Breast epithelium (tissue), 4 donors: ENCODE results near the gene RERE. TPM values are rescaled to one million over a fixed set of nuclear protein-coding genes. Genes with fewer than 3 reads are reported as not detected.

ENCODE experiments used
- DNase-seq, 2 donors: peaks; one replicate each; pipeline ENCODE4 v3.0.0-alpha.2; 2019; ENCODE audit warnings: low spot score in 2 of 2
- H3K27ac ChIP-seq, 2 donors: fragments of 200-600 bp; sonication (generic) in 1 of 2; one replicate each; pipeline ENCODE4 v1.5.1; 2016 to 2019; ENCODE audit warnings: mild to moderate bottlenecking in 1 of 2
- H3K27me3 ChIP-seq, 2 donors: fragments of 200-600 bp; sonication (generic) in 1 of 2; one replicate each; pipeline versions ENCODE4 v1.5.1 to v1.6.0; 2017 to 2019; ENCODE audit warnings: control low read depth in 1 of 2, mild to moderate bottlenecking in 1 of 2
- H3K36me3 ChIP-seq: fragments of 200-600 bp; one replicate; pipeline ENCODE4 v1.5.1; 2019
- H3K4me1 ChIP-seq, 2 donors: fragments of 200-600 bp; sonication (generic); one replicate each; pipeline ENCODE4 v1.5.1; 2016 to 2019; ENCODE audit warnings: control low read depth in 1 of 2
- H3K4me3 ChIP-seq, 3 donors: fragments of 200-600 bp; sonication (generic); 1 replicate in 2 of 3; 2 replicates in 1 of 3; pipeline ENCODE4 v1.5.1; 2016 to 2019; ENCODE audit warnings: mild to moderate bottlenecking in 3 of 3, moderate library complexity in 2 of 3
- H3K9me3 ChIP-seq, 2 donors: fragments of 200-600 bp; sonication (generic) in 1 of 2; one replicate each; pipeline ENCODE4 v1.5.1; 2016 to 2019; ENCODE audit warnings: control low read depth in 1 of 2
- CTCF ChIP-seq, 3 donors: fragments of 450-650 bp; IDR thresholded peaks; one replicate each; pipeline ENCODE4 v1.5.1; 2016 to 2017; ENCODE audit warnings: antibody characterized with exemption in 3 of 3, mild to moderate bottlenecking in 3 of 3, moderate library complexity in 3 of 3
- POLR2A ChIP-seq: fragments of 450-650 bp; IDR thresholded peaks from one replicate; pipeline ENCODE4 v1.6.1; 2016; ENCODE audit warnings: antibody characterized with exemption, mild to moderate bottlenecking, moderate library complexity
- POLR2AphosphoS5 ChIP-seq, 3 donors: sonication (generic); formaldehyde crosslinking; IDR thresholded peaks; one replicate each; pipeline ENCODE4 v1.6.1; 2017; ENCODE audit warnings: antibody characterized with exemption in 3 of 3
- intact Hi-C: fragments of 100-400 bp; cut with DNase I; formaldehyde crosslinking; loops from one replicate; pipeline ENCODE4 v1.15.1; 2023; ENCODE audit warnings: low total_unique reads
- total RNA-seq, 3 donors: library from RNA; depleted of rRNA; stranded (reverse); fragments of >200 nt; gene quantifications; one replicate each; pipeline ENCODE4 v1.1.0, GENCODE V29; 2016

Gene RERE
- total RNA-seq, 3 donors from 2014 or later: 65.8 to 166 (median 123) TPM

GRCh38 chr1:8409606-8410005 lies 407.8 kb downstream of the RERE start:
- peak overlapping the region; percentile 81 to 91 for H3K27ac ChIP-seq
- H3K4me3 ChIP-seq: peak overlapping the region in 1 of 3 donors; percentile 39
- H3K36me3 ChIP-seq: no peaks in the 10 kb centered on the region
- H3K4me1 ChIP-seq: peaks cover 24 to 40% of the 10 kb centered on the region in 2 donors
- intact Hi-C loops: no loop called here
- no peaks in the 10 kb centered on the region for H3K27me3 ChIP-seq
- DNase-seq: no peak
- H3K9me3 ChIP-seq: no peaks in the 10 kb centered on the region
- TF ChIP-seq POLR2A (no peak), POLR2AphosphoS5 (IDR thresholded peaks at IDR 0.05) (no peak), CTCF (IDR thresholded peaks at IDR 0.05) (no peak)

GRCh38 chr1:8409106-8409505 lies 408.3 kb downstream of the RERE start:
- H3K4me3 ChIP-seq: peak overlapping the region in 1 of 3 donors; percentile 39
- DNase-seq: no peak
- intact Hi-C loops: no loop called here
- H3K27ac ChIP-seq: peak overlapping the region; percentile 81 to 91
- H3K9me3 ChIP-seq: no peaks in the 10 kb centered on the region
- H3K27me3 ChIP-seq: no peaks in the 10 kb centered on the region
- peaks cover 24 to 40% of the 10 kb centered on the region in 2 donors for H3K4me1 ChIP-seq
- H3K36me3 ChIP-seq: no peaks in the 10 kb centered on the region
- TF ChIP-seq CTCF (IDR thresholded peaks at IDR 0.05): peak; percentile 38 to 54 (median 51)
- no peak for TF ChIP-seq POLR2AphosphoS5 (IDR thresholded peaks at IDR 0.05)

- Histone ChIP-seq H3K4me3 (peak overlapping the region in 1 of 3 donors; percentile 39), H3K27me3 (no peaks in the 10 kb centered on the region), H3K36me3 (no peaks in the 10 kb centered on the region), H3K9me3 (no peaks in the 10 kb centered on the region), H3K4me1 (peaks cover 24 to 40% of the 10 kb centered on the region in 2 donors), H3K27ac (peak overlapping the region; percentile 81 to 91)
- no peak for TF ChIP-seq CTCF (IDR thresholded peaks at IDR 0.05)
- peak in 1 of 3 donors; percentile 75 for TF ChIP-seq POLR2AphosphoS5 (IDR thresholded peaks at IDR 0.05)
- peak in 1 of 2 donors; percentile 42 for DNase-seq
- intact Hi-C loops: no loop called here
These were observed 409.1 kb downstream of the RERE start for GRCh38 chr1:8408151-8408839.

- H3K4me3 ChIP-seq: peak overlapping the region in 1 of 3 donors; percentile 19
- no peak for DNase-seq
- peak overlapping the region; percentile 81 to 91 for H3K27ac ChIP-seq
- H3K36me3 ChIP-seq: no peaks in the 10 kb centered on the region
- TF ChIP-seq CTCF (IDR thresholded peaks at IDR 0.05) (no peak), POLR2A (no peak), POLR2AphosphoS5 (IDR thresholded peaks at IDR 0.05) (no peak)
- intact Hi-C loops: no loop called here
- no peaks in the 10 kb centered on the region for H3K9me3 ChIP-seq
- H3K27me3 ChIP-seq: no peaks in the 10 kb centered on the region
- H3K4me1 ChIP-seq: peaks cover 24 to 40% of the 10 kb centered on the region in 2 donors
These were observed 409.8 kb downstream of the RERE start for GRCh38 chr1:8407652-8408051.

- no peak for TF ChIP-seq POLR2AphosphoS5 (IDR thresholded peaks at IDR 0.05)
- no peak for TF ChIP-seq CTCF (IDR thresholded peaks at IDR 0.05)
- H3K4me1 ChIP-seq: peaks cover 24 to 40% of the 10 kb centered on the region in 2 donors
- H3K36me3 ChIP-seq: no peaks in the 10 kb centered on the region
- H3K4me3 ChIP-seq: no peak overlapping the region
- no peaks in the 10 kb centered on the region for H3K9me3 ChIP-seq
- H3K27ac ChIP-seq: peak overlapping the region; percentile 81 to 91
- DNase-seq: no peak
- intact Hi-C loops: no loop called here
- no peaks in the 10 kb centered on the region for H3K27me3 ChIP-seq
These were observed 410.5 kb downstream of the RERE start for GRCh38 chr1:8406960-8407359.
